HFF-Myc (cell line): ENCODE results near the gene GIMAP6.

Experiments used
- DNase-seq: peaks from one replicate; pipeline ENCODE4 v3.0.0-alpha.2; 2011; ENCODE audit warnings: low read depth; ENCODE audit errors: extremely low read depth
- H3K4me3 ChIP-seq: replicated peaks from 2 replicates; pipeline ENCODE4 v1.5.1; 2011; ENCODE audit warnings: low read depth, mild to moderate bottlenecking, control low read depth, low read length
- CTCF ChIP-seq: IDR thresholded peaks from 2 replicates; pipeline ENCODE4 v1.5.1; 2012; ENCODE audit warnings: mild to moderate bottlenecking, low read depth, low read length, control low read depth; ENCODE audit errors: missing control alignments

The GIMAP6 gene

DNA sequence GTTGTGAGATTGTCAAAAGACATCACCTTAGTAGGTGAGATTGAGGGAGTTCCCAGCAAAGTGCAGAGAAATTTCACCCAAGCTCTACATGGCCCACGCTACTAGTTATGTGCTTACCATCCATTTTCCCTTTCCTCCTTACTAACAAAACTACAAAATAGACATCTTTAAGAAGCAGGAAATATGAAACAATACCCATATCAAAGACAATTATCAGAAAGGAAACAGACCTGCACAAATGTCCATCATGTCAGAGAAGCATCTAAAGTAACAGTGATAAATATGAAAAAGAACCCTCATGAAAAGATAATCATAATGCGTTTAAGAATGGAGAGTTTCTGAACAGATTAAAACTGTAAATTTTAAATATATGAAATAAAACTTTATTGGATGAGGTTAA, 36.8 kb downstream of the GIMAP6 start:
- DNase-seq, result no peak
- TF ChIP-seq CTCF, result no peak
- no peak overlapping the region for H3K4me3 ChIP-seq

- no peak for DNase-seq
- no peak for TF ChIP-seq CTCF
- H3K4me3 ChIP-seq, result no peak overlapping the region
These were observed 37.4 kb downstream of the GIMAP6 start for GRCh38 chr7:150594805-150595204.

- no peak overlapping the region for H3K4me3 ChIP-seq
- no peak for DNase-seq
- no peak for TF ChIP-seq CTCF
These were observed 44.6 kb downstream of the GIMAP6 start for GRCh38 chr7:150587551-150587950.

DNA sequence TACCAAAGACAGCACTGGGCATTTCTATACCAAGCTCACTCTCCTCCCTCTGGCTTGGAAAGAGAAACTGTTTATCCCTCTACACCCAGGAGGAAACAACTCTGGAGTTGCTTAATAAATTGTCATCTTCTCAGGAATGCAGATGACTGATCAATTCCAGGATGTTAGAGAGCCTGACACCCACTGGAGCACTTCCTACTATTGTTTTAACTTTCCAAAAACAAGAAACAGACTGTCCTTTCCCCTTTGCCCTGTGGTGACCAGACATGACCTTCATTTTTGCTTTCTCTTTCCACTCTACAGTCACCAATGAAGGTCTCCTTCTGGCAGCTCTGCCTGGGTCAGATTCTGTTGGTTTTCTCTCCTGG, 45.4 kb downstream of the GIMAP6 start:
- DNase-seq, result no peak
- H3K4me3 ChIP-seq, result no peak overlapping the region
- no peak for TF ChIP-seq CTCF

GRCh38 chr7:150586068-150586784, 46.0 kb downstream of the GIMAP6 start:
- no peak for TF ChIP-seq CTCF
- H3K4me3 ChIP-seq, result no peak overlapping the region
- DNase-seq, result no peak

- TF ChIP-seq CTCF, result no peak
- no peak overlapping the region for H3K4me3 ChIP-seq
- no peak for DNase-seq
These were observed 47.0 kb downstream of the GIMAP6 start for GRCh38 chr7:150585199-150585598.
